K562 (cell line): ENCODE measurements around the gene TLX2. TPM values are rescaled to one million over a fixed set of nuclear protein-coding genes. Genes with fewer than 3 reads are reported as not detected.

Source experiments
- BCOR ChIP-seq: fragments of 450-650 bp; IDR thresholded peaks from 2 replicates; pipeline ENCODE4 v1.6.1; 2016
- BHLHE40 ChIP-seq: IDR thresholded peaks from 2 replicates; pipeline ENCODE4 v1.6.1; 2011; ENCODE audit warnings: low read length, improper control_type of control experiment
- GATA2 ChIP-seq: sonication (generic); formaldehyde crosslinking; IDR thresholded peaks from 2 replicates; pipeline ENCODE4 v1.4.0; 2020; ENCODE audit warnings: mild to moderate bottlenecking, missing genetic modification reagents
- HNRNPK ChIP-seq: fragments of 200-400 bp; formaldehyde crosslinking; IDR thresholded peaks from one replicate; pipeline ENCODE4 v1.6.1; 2018; ENCODE audit warnings: mild to moderate bottlenecking, low read depth, low read length; ENCODE audit not compliant: poor library complexity, severe bottlenecking
- KLF1 ChIP-seq: fragments of 450-650 bp; IDR thresholded peaks from 2 replicates; pipeline ENCODE4 v1.6.1; 2016; ENCODE audit warnings: missing genetic modification characterization, missing compliant biosample characterization
- KLF16 ChIP-seq: IDR thresholded peaks from 2 replicates; pipeline ENCODE4 v1.6.1; 2016; ENCODE audit warnings: antibody characterized with exemption
- LCOR ChIP-seq: sonication (generic); formaldehyde crosslinking; IDR thresholded peaks from 2 replicates; pipeline ENCODE4 v1.8.0; 2022; ENCODE audit warnings: mild to moderate bottlenecking, missing genetic modification reagents
- MYC ChIP-seq, 2 experiments: fragments of 250-450 bp in 1 of 2; sonication (Bioruptor Pico) in 1 of 2; IDR thresholded peaks; 2 replicates each; pipeline versions ENCODE4 v1.5.1 to v1.6.1; 2012 to 2021; ENCODE audit warnings: low read depth in 2 of 2, borderline replicate concordance in 1 of 2, improper control_type of control experiment in 1 of 2, low read length in 1 of 2, mild to moderate bottlenecking in 1 of 2, moderate library complexity in 1 of 2
- PHF8 ChIP-seq: fragments of 200-600 bp; sonication (generic); IDR thresholded peaks from 2 replicates; pipeline ENCODE4 v1.6.1; 2012; ENCODE audit warnings: mixed run types, mild to moderate bottlenecking, inconsistent platforms, low read length, moderate library complexity, borderline replicate concordance
- POLR2G ChIP-seq: fragments of 200-400 bp; formaldehyde crosslinking; IDR thresholded peaks from 2 replicates; pipeline ENCODE4 v1.6.1; 2017; ENCODE audit warnings: low read depth, mild to moderate bottlenecking, antibody characterized with exemption, low read length, moderate library complexity
- POLR3A ChIP-seq: IDR thresholded peaks from 2 replicates; pipeline ENCODE4 v1.6.1; 2011; ENCODE audit warnings: borderline replicate concordance, mild to moderate bottlenecking, moderate library complexity; ENCODE audit not compliant: insufficient read length, insufficient read depth; ENCODE audit errors: extremely low read depth
- RCOR1 ChIP-seq, 2 experiments: IDR thresholded peaks; 2 replicates each; pipeline ENCODE4 v1.6.1; 2012; ENCODE audit warnings: low read depth in 2 of 2, low read length in 2 of 2, borderline replicate concordance in 1 of 2, improper control_type of control experiment in 1 of 2
- SP1 ChIP-seq: sonication (generic); formaldehyde crosslinking; IDR thresholded peaks from 2 replicates; pipeline ENCODE4 v1.8.1; 2022; ENCODE audit warnings: mild to moderate bottlenecking, missing genetic modification reagents
- SRSF3 ChIP-seq: fragments of 200-400 bp; formaldehyde crosslinking; IDR thresholded peaks from 2 replicates; pipeline ENCODE4 v1.6.1; 2016; ENCODE audit warnings: mild to moderate bottlenecking, low read length, moderate library complexity; ENCODE audit not compliant: insufficient read depth
- TEAD4 ChIP-seq, 2 experiments: sonication (generic) in 1 of 2; formaldehyde crosslinking in 1 of 2; IDR thresholded peaks; 2 replicates each; pipeline versions ENCODE4 v1.6.1 to v1.8.0; 2012 to 2022; ENCODE audit warnings: borderline replicate concordance in 1 of 2, inconsistent platforms in 1 of 2, low read length in 1 of 2, mild to moderate bottlenecking in 1 of 2, missing genetic modification reagents in 1 of 2
- ZFP36 ChIP-seq: fragments of 150-350 bp; IDR thresholded peaks from 2 replicates; pipeline ENCODE4 v1.6.1; 2018; ENCODE audit warnings: low read length, low read depth; ENCODE audit not compliant: partially characterized antibody
- ZNF707 ChIP-seq: fragments of 250-450 bp; sonication (Bioruptor Pico); conservative IDR thresholded peaks from 2 replicates; pipeline ENCODE4 v1.8.0; 2022; ENCODE audit warnings: inconsistent platforms, mild to moderate bottlenecking, moderate library complexity
- polyA plus RNA-seq, 8 experiments: library from polyadenylated mRNA; depleted of rRNA in 4 of 8; stranded (reverse) in 5 of 8; unstranded in 3 of 8; fragments of >200 nt; fragmentation: Nextera tagmentation in 2 of 8; fragmentation: Illumina TruSeq in 1 of 8; extraction: Ambion mirVana in 2 of 8; extraction: Trizol in 1 of 8; gene quantifications; 2 replicates each; pipeline versions ENCODE4 v1.2.1 to v1.2.3, GENCODE V29; 2011 to 2014; ENCODE audit warnings: inconsistent platforms in 1 of 8, missing spikeins in 1 of 8
- total RNA-seq, 7 experiments: library from RNA; depleted of rRNA in 6 of 7; stranded (reverse); fragments of >200 nt in 6 of 7; fragmentation: Illumina TruSeq in 2 of 7; extraction: Trizol in 2 of 7; gene quantifications; 2 replicates each; pipeline versions ENCODE4 v1.2.1 to v1.2.3, GENCODE V29; 2011 to 2021; ENCODE audit warnings: low replicate concordance in 1 of 7
- TF ChIP-seq, protein P1 (sequence below), 3 experiments: fragments of 200-800 bp in 1 of 3; sonication (Bioruptor generic) in 1 of 3; sonication (generic) in 1 of 3; formaldehyde crosslinking in 1 of 3; IDR thresholded peaks; 2 replicates each; pipeline versions ENCODE4 v1.6.1 to v1.8.0; 2016 to 2022; ENCODE audit warnings: mild to moderate bottlenecking in 2 of 3, missing compliant biosample characterization in 2 of 3, missing genetic modification characterization in 2 of 3, missing genetic modification reagents in 1 of 3
- TF ChIP-seq, protein P2 (sequence below): conservative IDR thresholded peaks from 2 replicates; pipeline ENCODE4 v1.6.1; 2011; ENCODE audit warnings: low read depth, mild to moderate bottlenecking, low read length; ENCODE audit not compliant: control insufficient read depth
- TF ChIP-seq, protein P3 (sequence below): IDR thresholded peaks from 2 replicates; pipeline ENCODE4 v1.6.1; 2011; ENCODE audit not compliant: insufficient read length; ENCODE audit errors: extremely low read depth

Gene TLX2
- total and polyA plus RNA-seq, 9 of the 15 experiments (the other 6 are each of a cell fraction or from before 2014, with no cell fraction given) = not detected

DNA sequence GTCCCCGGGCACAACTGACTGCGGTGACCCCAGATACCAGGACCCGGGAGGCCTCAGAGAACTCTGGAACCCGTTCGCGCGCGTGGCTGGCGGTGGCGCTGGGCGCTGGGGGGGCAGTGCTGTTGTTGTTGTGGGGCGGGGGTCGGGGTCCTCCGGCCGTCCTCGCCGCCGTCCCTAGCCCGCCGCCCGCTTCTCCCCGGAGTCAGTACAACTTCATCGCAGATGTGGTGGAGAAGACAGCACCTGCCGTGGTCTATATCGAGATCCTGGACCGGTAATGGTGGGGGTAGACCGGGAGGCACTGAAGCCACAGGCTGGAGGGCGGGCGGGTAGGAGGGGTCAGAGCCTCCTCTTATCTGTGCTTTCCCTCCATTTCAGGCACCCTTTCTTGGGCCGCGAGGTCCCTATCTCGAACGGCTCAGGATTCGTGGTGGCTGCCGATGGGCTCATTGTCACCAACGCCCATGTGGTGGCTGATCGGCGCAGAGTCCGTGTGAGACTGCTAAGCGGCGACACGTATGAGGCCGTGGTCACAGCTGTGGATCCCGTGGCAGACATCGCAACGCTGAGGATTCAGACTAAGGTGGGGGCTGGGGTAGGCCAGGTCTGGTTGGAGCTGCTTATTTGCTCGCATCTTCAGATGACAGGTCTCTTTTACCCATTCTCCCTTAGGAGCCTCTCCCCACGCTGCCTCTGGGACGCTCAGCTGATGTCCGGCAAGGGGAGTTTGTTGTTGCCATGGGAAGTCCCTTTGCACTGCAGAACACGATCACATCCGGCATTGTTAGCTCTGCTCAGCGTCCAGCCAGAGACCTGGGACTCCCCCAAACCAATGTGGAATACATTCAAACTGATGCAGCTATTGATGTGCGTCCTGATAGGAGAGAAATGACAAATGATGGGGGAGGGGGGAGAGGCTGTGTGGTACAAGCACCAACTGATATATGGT lies 16.3 kb downstream of the TLX2 start (continued):
- TF ChIP-seq MYC (IDR thresholded peaks at IDR 0.05; ENCODE audit: low read depth, low read length) = peak; percentile 91
- TF ChIP-seq MYC (CRISPR knock-in tag; IDR thresholded peaks at IDR 0.05; ENCODE audit: borderline replicate concordance, low read depth) = no peak; the same call in 1 of the 2 replicates
- TF ChIP-seq SRSF3 = 0 out of 2 replicates have a peak, but pooled peaks have one; percentile 49
- TF ChIP-seq BHLHE40 = peak; percentile 66
- TF ChIP-seq, protein P1, sequence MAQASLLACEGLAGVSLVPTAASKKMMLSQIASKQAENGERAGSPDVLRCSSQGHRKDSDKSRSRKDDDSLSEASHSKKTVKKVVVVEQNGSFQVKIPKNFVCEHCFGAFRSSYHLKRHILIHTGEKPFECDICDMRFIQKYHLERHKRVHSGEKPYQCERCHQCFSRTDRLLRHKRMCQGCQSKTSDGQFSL (CRISPR knock-in tag; IDR thresholded peaks at IDR 0.05) = peak; percentile 89
- TF ChIP-seq, protein P1 (tag; IDR thresholded peaks at IDR 0.05) = peak in 1 of 2 experiments; percentile 85; a peak in 2 of 4 replicates
- TF ChIP-seq GATA2 = peak; percentile 90
- peak; percentile 68; the same call in 1 of the 2 replicates for TF ChIP-seq SP1 (CRISPR knock-in tag)
- peak; percentile 19; the same call in 1 of the 2 replicates for TF ChIP-seq KLF1 (tag)
- no peak for TF ChIP-seq ZNF707 (CRISPR knock-in tag)
- TF ChIP-seq POLR3A = no peak
- peak; percentile 67 for TF ChIP-seq BCOR
- peak; percentile 75 for TF ChIP-seq LCOR (CRISPR knock-in tag)
- TF ChIP-seq KLF16 = peak; percentile 72
- TF ChIP-seq, protein P2, sequence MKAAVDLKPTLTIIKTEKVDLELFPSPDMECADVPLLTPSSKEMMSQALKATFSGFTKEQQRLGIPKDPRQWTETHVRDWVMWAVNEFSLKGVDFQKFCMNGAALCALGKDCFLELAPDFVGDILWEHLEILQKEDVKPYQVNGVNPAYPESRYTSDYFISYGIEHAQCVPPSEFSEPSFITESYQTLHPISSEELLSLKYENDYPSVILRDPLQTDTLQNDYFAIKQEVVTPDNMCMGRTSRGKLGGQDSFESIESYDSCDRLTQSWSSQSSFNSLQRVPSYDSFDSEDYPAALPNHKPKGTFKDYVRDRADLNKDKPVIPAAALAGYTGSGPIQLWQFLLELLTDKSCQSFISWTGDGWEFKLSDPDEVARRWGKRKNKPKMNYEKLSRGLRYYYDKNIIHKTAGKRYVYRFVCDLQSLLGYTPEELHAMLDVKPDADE = 0 out of 2 replicates have a peak, but pooled peaks have one; percentile 39
- TF ChIP-seq HNRNPK = no peak
- TF ChIP-seq ZFP36 = peak; percentile 44
- TF ChIP-seq TEAD4 (IDR thresholded peaks at IDR 0.05; ENCODE audit: low read length) = peak; percentile 85
- TF ChIP-seq TEAD4 (CRISPR knock-in tag; IDR thresholded peaks at IDR 0.05; ENCODE audit: borderline replicate concordance) = no peak
- TF ChIP-seq PHF8 = peak; percentile 49; the same call in 1 of the 2 replicates
- TF ChIP-seq POLR2G = peak; percentile 68
- TF ChIP-seq RCOR1 (IDR thresholded peaks at IDR 0.05; ENCODE audit: borderline replicate concordance in 1 of 2, low read depth in 2 of 2, low read length in 2 of 2) = peak; percentile 7 to 79; a peak in 3 of 4 replicates
- TF ChIP-seq, protein P3, sequence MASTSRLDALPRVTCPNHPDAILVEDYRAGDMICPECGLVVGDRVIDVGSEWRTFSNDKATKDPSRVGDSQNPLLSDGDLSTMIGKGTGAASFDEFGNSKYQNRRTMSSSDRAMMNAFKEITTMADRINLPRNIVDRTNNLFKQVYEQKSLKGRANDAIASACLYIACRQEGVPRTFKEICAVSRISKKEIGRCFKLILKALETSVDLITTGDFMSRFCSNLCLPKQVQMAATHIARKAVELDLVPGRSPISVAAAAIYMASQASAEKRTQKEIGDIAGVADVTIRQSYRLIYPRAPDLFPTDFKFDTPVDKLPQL = no peak
